22Rv1 (cell line): ENCODE results near the gene LRRC63.

Source experiments
- ZFX ChIP-seq: fragments of 450-650 bp; IDR thresholded peaks from 2 replicates; pipeline ENCODE4 v1.6.1; 2017; ENCODE audit warnings: antibody characterized with exemption, borderline replicate concordance
- TF ChIP-seq, protein P1 (sequence below): fragments of 450-650 bp; IDR thresholded peaks from 2 replicates; pipeline ENCODE4 v1.5.1; 2017; ENCODE audit warnings: mild to moderate bottlenecking

DNA sequence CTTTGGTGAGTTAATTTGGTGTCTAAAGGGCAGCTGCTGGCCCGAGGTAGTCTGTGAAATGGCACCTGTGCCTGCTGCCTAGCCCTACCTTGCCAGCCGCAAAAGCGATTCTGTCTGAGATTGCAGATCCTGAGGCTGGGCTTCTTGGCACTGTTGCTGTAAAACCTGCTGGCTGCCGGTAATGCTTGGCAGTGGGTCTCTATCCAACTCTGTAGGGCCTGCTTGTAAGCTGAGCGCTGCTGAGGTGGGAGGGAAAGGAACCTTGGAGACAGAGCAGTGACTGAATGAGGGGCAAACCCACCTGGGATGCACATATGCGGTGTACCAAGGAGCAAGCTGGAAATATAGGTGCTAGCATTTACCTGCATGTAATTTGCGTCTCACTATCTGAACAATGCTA, 41.5 kb upstream of the LRRC63 start:
- TF ChIP-seq, protein P1, sequence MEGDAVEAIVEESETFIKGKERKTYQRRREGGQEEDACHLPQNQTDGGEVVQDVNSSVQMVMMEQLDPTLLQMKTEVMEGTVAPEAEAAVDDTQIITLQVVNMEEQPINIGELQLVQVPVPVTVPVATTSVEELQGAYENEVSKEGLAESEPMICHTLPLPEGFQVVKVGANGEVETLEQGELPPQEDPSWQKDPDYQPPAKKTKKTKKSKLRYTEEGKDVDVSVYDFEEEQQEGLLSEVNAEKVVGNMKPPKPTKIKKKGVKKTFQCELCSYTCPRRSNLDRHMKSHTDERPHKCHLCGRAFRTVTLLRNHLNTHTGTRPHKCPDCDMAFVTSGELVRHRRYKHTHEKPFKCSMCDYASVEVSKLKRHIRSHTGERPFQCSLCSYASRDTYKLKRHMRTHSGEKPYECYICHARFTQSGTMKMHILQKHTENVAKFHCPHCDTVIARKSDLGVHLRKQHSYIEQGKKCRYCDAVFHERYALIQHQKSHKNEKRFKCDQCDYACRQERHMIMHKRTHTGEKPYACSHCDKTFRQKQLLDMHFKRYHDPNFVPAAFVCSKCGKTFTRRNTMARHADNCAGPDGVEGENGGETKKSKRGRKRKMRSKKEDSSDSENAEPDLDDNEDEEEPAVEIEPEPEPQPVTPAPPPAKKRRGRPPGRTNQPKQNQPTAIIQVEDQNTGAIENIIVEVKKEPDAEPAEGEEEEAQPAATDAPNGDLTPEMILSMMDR, result no peak
- no peak for TF ChIP-seq ZFX
